NCI-H1417 treated with DMSO at 0.1 percent for 48 hours (cell line): ENCODE data around the gene TAS2R3.
A peak's percentile ranks its signal among the peaks of the same experiment; 100 is the strongest.

Experiments
- DNase-seq: peaks from one replicate; lab custom pipeline; 2025; lab: John Stamatoyannopoulos, UW

The TAS2R3 gene

GRCh38 chr7:141785706-141786552 is 22.0 kb downstream of the TAS2R3 start:
- peak; percentile 6 for DNase-seq

GRCh38 chr7:141788296-141788695 is 24.4 kb downstream of the TAS2R3 start:
- no peak for DNase-seq

- DNase-seq, result no peak
These were observed 26.0 kb downstream of the TAS2R3 start, which contains the start of gene TAS2R5 for GRCh38 chr7:141789917-141790316. TSS of gene TAS2R5 (plus strand) at chr7:141790217. CDS start at chr7:141790362, 145 bp downstream.

GRCh38 chr7:141792526-141792925 is 28.6 kb downstream of the TAS2R3 start:
- DNase-seq, result no peak
